Body of pancreas (tissue), 4 donors: ENCODE data around the gene CGB7.

ENCODE experiments used
- POLR2A ChIP-seq, 3 donors: fragments of 450-650 bp; IDR thresholded peaks; one replicate each; pipeline ENCODE4 v1.6.1; 2016; ENCODE audit warnings: antibody characterized with exemption in 3 of 3, mild to moderate bottlenecking in 2 of 3
- TF ChIP-seq, protein P1 (sequence below), 7 experiments: fragments of 450-650 bp in 4 of 7; fragments of 200-600 bp in 3 of 7; sonication (generic) in 3 of 7; IDR thresholded peaks; one replicate each; pipeline ENCODE4 v1.5.1; 2016 to 2019; ENCODE audit warnings: antibody characterized with exemption in 7 of 7

DNA sequence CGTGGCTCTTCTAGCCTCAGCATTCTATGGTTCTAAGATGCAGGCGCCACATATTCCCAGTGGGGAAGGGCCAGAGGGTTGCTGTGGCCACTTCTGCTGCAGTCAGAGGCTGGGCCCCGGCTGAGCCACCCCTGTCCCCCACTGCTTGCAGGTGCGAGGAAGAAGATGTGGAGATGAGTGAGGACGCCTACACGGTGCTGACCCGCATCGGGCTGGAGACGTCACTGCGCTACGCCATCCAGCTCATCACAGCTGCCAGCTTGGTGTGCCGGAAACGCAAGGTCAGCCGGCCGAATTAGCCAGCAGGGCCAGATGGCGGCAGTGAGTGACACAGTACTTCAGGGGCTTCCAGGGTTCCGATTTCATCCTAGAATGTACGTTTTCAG is 42.7 kb downstream of the CGB7 start:
- TF ChIP-seq POLR2A (IDR thresholded peaks at IDR 0.05), result no peak
- TF ChIP-seq, protein P1, sequence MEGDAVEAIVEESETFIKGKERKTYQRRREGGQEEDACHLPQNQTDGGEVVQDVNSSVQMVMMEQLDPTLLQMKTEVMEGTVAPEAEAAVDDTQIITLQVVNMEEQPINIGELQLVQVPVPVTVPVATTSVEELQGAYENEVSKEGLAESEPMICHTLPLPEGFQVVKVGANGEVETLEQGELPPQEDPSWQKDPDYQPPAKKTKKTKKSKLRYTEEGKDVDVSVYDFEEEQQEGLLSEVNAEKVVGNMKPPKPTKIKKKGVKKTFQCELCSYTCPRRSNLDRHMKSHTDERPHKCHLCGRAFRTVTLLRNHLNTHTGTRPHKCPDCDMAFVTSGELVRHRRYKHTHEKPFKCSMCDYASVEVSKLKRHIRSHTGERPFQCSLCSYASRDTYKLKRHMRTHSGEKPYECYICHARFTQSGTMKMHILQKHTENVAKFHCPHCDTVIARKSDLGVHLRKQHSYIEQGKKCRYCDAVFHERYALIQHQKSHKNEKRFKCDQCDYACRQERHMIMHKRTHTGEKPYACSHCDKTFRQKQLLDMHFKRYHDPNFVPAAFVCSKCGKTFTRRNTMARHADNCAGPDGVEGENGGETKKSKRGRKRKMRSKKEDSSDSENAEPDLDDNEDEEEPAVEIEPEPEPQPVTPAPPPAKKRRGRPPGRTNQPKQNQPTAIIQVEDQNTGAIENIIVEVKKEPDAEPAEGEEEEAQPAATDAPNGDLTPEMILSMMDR (IDR thresholded peaks at IDR 0.05), result no peak
